Measurements from ENCODE around the gene LY6G6C. TPM values are rescaled to one million over a fixed set of nuclear protein-coding genes. Genes with fewer than 3 reads are reported as not detected.

Gene LY6G6C
- total and polyA plus RNA-seq, 2 of the 13 experiments (the other 11 are each of a cell fraction or from before 2014, with no cell fraction given) = 0.15 TPM; not detected in 1

DNA sequence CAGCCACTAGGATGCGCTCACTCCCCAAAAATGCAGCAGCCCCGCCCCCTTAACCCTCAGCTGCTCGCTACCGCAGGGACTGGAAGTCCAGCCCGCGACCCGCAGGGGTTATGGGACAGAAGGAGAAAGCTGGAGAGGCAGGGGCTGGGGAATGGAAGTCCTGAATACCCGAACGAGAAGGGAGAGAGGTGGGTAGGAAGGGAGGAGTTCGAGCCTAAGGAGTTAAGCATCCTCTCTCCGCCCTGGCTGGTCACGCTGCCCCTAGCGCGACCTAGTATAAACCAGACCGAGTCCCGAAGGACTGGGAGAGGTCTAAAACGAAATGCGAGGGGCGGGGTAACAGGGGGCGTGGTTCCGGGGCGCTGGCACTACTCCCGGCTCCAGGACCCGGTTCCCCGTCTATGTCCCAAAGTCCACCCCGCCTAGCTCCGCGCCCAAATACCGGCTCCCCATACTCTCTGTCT is 8.0 kb upstream of the LY6G6C start (continued):
- peak; percentile 83; the same call in 1 of the 2 replicates for TF ChIP-seq ARID4A (CRISPR knock-in tag; IDR thresholded peaks at IDR 0.05; ENCODE audit: borderline replicate concordance)
- no peak for TF ChIP-seq ZIK1 (CRISPR knock-in tag; IDR thresholded peaks at IDR 0.05; ENCODE audit: borderline replicate concordance, low read depth)
- TF ChIP-seq, protein P1, sequence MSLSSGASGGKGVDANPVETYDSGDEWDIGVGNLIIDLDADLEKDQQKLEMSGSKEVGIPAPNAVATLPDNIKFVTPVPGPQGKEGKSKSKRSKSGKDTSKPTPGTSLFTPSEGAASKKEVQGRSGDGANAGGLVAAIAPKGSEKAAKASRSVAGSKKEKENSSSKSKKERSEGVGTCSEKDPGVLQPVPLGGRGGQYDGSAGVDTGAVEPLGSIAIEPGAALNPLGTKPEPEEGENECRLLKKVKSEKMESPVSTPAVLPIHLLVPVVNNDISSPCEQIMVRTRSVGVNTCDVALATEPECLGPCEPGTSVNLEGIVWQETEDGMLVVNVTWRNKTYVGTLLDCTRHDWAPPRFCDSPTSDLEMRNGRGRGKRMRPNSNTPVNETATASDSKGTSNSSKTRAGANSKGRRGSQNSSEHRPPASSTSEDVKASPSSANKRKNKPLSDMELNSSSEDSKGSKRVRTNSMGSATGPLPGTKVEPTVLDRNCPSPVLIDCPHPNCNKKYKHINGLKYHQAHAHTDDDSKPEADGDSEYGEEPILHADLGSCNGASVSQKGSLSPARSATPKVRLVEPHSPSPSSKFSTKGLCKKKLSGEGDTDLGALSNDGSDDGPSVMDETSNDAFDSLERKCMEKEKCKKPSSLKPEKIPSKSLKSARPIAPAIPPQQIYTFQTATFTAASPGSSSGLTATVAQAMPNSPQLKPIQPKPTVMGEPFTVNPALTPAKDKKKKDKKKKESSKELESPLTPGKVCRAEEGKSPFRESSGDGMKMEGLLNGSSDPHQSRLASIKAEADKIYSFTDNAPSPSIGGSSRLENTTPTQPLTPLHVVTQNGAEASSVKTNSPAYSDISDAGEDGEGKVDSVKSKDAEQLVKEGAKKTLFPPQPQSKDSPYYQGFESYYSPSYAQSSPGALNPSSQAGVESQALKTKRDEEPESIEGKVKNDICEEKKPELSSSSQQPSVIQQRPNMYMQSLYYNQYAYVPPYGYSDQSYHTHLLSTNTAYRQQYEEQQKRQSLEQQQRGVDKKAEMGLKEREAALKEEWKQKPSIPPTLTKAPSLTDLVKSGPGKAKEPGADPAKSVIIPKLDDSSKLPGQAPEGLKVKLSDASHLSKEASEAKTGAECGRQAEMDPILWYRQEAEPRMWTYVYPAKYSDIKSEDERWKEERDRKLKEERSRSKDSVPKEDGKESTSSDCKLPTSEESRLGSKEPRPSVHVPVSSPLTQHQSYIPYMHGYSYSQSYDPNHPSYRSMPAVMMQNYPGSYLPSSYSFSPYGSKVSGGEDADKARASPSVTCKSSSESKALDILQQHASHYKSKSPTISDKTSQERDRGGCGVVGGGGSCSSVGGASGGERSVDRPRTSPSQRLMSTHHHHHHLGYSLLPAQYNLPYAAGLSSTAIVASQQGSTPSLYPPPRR (CRISPR knock-in tag; IDR thresholded peaks at IDR 0.05; ENCODE audit: borderline replicate concordance) = peak; percentile 74; the same call in 1 of the 2 replicates
- peak; percentile 16; the same call in 1 of the 2 replicates for TF ChIP-seq SOX13 (IDR thresholded peaks at IDR 0.05)
- TF ChIP-seq SOX13 (CRISPR knock-in tag; conservative IDR thresholded peaks at IDR 0.05 in 1 of 2, IDR thresholded peaks at IDR 0.05 in 1 of 2) = peak in 1 of 2 experiments; percentile 20; a peak in 2 of 4 replicates
- TF ChIP-seq ZNF138 (CRISPR knock-in tag; IDR thresholded peaks at IDR 0.05; ENCODE audit: low read depth) = no peak
- TF ChIP-seq POLR2A (IDR thresholded peaks at IDR 0.05; ENCODE audit: insufficient read depth in 1 of 2, low read depth in 2 of 2, low read length in 2 of 2) = peak in 1 of 2 experiments; percentile 74; a peak in 2 of 4 replicates
- TF ChIP-seq, protein P2, sequence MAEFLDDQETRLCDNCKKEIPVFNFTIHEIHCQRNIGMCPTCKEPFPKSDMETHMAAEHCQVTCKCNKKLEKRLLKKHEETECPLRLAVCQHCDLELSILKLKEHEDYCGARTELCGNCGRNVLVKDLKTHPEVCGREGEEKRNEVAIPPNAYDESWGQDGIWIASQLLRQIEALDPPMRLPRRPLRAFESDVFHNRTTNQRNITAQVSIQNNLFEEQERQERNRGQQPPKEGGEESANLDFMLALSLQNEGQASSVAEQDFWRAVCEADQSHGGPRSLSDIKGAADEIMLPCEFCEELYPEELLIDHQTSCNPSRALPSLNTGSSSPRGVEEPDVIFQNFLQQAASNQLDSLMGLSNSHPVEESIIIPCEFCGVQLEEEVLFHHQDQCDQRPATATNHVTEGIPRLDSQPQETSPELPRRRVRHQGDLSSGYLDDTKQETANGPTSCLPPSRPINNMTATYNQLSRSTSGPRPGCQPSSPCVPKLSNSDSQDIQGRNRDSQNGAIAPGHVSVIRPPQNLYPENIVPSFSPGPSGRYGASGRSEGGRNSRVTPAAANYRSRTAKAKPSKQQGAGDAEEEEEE (CRISPR knock-in tag; IDR thresholded peaks at IDR 0.05; ENCODE audit: borderline replicate concordance) = no peak
- no peak for TF ChIP-seq BCLAF1 (IDR thresholded peaks at IDR 0.05)
- TF ChIP-seq SUZ12 (IDR thresholded peaks at IDR 0.05; ENCODE audit: low read depth, low read length) = no peak
- TF ChIP-seq ZNF792 (CRISPR knock-in tag; IDR thresholded peaks at IDR 0.05) = peak; percentile 53; the same call in 1 of the 2 replicates
- TF ChIP-seq, protein P3, sequence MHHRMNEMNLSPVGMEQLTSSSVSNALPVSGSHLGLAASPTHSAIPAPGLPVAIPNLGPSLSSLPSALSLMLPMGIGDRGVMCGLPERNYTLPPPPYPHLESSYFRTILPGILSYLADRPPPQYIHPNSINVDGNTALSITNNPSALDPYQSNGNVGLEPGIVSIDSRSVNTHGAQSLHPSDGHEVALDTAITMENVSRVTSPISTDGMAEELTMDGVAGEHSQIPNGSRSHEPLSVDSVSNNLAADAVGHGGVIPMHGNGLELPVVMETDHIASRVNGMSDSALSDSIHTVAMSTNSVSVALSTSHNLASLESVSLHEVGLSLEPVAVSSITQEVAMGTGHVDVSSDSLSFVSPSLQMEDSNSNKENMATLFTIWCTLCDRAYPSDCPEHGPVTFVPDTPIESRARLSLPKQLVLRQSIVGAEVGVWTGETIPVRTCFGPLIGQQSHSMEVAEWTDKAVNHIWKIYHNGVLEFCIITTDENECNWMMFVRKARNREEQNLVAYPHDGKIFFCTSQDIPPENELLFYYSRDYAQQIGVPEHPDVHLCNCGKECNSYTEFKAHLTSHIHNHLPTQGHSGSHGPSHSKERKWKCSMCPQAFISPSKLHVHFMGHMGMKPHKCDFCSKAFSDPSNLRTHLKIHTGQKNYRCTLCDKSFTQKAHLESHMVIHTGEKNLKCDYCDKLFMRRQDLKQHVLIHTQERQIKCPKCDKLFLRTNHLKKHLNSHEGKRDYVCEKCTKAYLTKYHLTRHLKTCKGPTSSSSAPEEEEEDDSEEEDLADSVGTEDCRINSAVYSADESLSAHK (CRISPR knock-in tag; IDR thresholded peaks at IDR 0.05; ENCODE audit: borderline replicate concordance) = no peak; the same call in 1 of the 2 replicates

All from HepG2 (cell line).